KMS-11 (cell line): ENCODE data around the gene TM4SF18.

Experiments used
- H2AFZ ChIP-seq: fragments of 200-600 bp; sonication (generic); 2 replicates; pipeline ENCODE4 v1.6.1; 2016; ENCODE audit warnings: antibody characterized with exemption, mixed run types, low read depth
- H3K27ac ChIP-seq: fragments of 200-600 bp; sonication (generic); 2 replicates; pipeline ENCODE4 v1.6.1; 2016; ENCODE audit warnings: mild to moderate bottlenecking, mixed run types
- H3K27me3 ChIP-seq: fragments of 200-600 bp; sonication (generic); 2 replicates; pipeline ENCODE4 v1.6.1; 2017; ENCODE audit warnings: mild to moderate bottlenecking, low read depth, mixed run types, moderate library complexity; ENCODE audit not compliant: insufficient read depth
- H3K36me3 ChIP-seq: fragments of 200-600 bp; sonication (generic); 2 replicates; pipeline ENCODE4 v1.6.1; 2017; ENCODE audit warnings: mild to moderate bottlenecking, mixed run types; ENCODE audit not compliant: insufficient read depth
- H3K4me1 ChIP-seq: fragments of 200-600 bp; sonication (generic); 2 replicates; pipeline ENCODE4 v1.6.1; 2016; ENCODE audit warnings: mild to moderate bottlenecking, low read depth, mixed run types; ENCODE audit not compliant: poor library complexity, severe bottlenecking
- H3K4me2 ChIP-seq: fragments of 200-600 bp; sonication (generic); 2 replicates; pipeline ENCODE4 v1.7.0; 2016; ENCODE audit warnings: mild to moderate bottlenecking, mixed run types
- H3K4me3 ChIP-seq: fragments of 200-600 bp; sonication (generic); IDR thresholded peaks from 2 replicates; pipeline ENCODE4 v1.6.1; 2017; ENCODE audit warnings: low read depth, low read length, mixed read lengths; ENCODE audit not compliant: insufficient read depth
- H3K79me2 ChIP-seq: fragments of 200-600 bp; sonication (generic); 2 replicates; pipeline ENCODE4 v1.6.1; 2016; ENCODE audit warnings: low read depth, mixed run types; ENCODE audit not compliant: insufficient read depth
- H3K9ac ChIP-seq: fragments of 200-600 bp; sonication (generic); 2 replicates; pipeline ENCODE4 v1.6.1; 2016; ENCODE audit warnings: mild to moderate bottlenecking, mixed run types
- H4K20me1 ChIP-seq: fragments of 200-600 bp; sonication (generic); 2 replicates; pipeline ENCODE4 v1.6.1; 2016; ENCODE audit warnings: mild to moderate bottlenecking, mixed run types; ENCODE audit not compliant: insufficient read depth
- CTCF ChIP-seq: fragments of 200-600 bp; sonication (generic); conservative IDR thresholded peaks from 2 replicates; pipeline ENCODE4 v1.6.1; 2017; ENCODE audit warnings: low read depth, mild to moderate bottlenecking, antibody characterized with exemption, low read length, moderate library complexity, mixed read lengths

The TM4SF18 gene

DNA sequence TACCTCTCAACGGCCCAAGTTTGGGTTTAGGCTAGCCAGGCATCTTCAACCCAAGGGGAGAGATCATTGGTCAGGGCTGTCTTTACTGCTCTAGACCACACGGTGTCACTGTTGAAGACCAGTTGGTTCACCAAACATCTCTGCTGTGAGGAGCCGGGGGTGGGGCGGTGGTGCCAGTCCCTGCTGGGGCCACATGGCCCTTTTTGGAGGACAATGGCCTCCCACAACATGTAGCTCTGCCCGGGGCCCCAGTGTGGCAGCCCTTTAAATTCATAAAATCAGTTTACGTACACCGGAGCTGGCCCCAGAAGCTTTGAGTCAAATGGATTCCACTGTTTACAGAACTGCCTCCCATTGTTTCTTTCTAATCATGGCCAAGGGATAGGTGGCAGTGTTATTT lies 19.1 kb upstream of the TM4SF18 start:
- H3K9ac ChIP-seq: no peak overlapping the region
- TF ChIP-seq CTCF: peak; percentile 81
- H3K36me3 ChIP-seq: no peaks in the 10 kb centered on the region
- peak overlapping the region; percentile 35; the same call in 1 of the 2 replicates for H2AFZ ChIP-seq
- no peaks in the 10 kb centered on the region for H4K20me1 ChIP-seq
- no peak overlapping the region for H3K27ac ChIP-seq
- H3K4me3 ChIP-seq: no peak overlapping the region
- H3K4me1 ChIP-seq: no peaks in the 10 kb centered on the region
- no peak overlapping the region for H3K4me2 ChIP-seq
- no peaks in the 10 kb centered on the region for H3K79me2 ChIP-seq
- H3K27me3 ChIP-seq: no peaks in the 10 kb centered on the region

DNA sequence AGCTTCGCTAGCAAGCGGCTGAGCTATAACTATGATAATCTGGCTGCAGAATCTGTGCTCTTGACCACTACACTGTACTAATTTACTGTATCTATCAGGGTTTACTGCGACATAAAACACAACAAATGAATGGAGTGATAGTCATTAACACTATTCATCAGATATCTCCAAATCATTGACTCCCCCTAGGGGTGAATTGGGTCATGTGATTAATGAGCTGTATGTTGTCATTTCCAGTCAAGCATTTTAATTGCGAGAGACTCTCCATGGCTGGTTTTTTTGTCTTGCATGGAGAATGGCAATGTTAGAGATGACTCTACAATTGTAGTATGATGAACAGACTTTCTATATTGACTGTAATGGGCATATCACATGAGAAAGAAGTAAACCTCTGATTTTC lies 10.5 kb upstream of the TM4SF18 start:
- Histone ChIP-seq H4K20me1 (no peaks in the 10 kb centered on the region), H3K4me2 (no peak overlapping the region), H2AFZ (no peak overlapping the region), H3K79me2 (no peaks in the 10 kb centered on the region), H3K4me3 (no peak overlapping the region), H3K27ac (no peak overlapping the region), H3K9ac (no peak overlapping the region), H3K4me1 (no peaks in the 10 kb centered on the region), H3K36me3 (no peaks in the 10 kb centered on the region), H3K27me3 (no peaks in the 10 kb centered on the region)
- TF ChIP-seq CTCF: no peak; the same call in 1 of the 2 replicates

GRCh38 chr3:149342413-149343380 lies 9.3 kb upstream of the TM4SF18 start:
- Histone ChIP-seq H3K4me3 (no peak overlapping the region), H3K27ac (no peak overlapping the region), H3K79me2 (no peaks in the 10 kb centered on the region), H4K20me1 (no peaks in the 10 kb centered on the region), H3K4me2 (no peak overlapping the region), H2AFZ (no peak overlapping the region), H3K36me3 (no peaks in the 10 kb centered on the region), H3K27me3 (no peaks in the 10 kb centered on the region), H3K9ac (no peak overlapping the region), H3K4me1 (no peaks in the 10 kb centered on the region)
- no peak for TF ChIP-seq CTCF

GRCh38 chr3:149340310-149340933 lies 7.0 kb upstream of the TM4SF18 start:
- Histone ChIP-seq H3K79me2 (no peaks in the 10 kb centered on the region), H3K27me3 (no peaks in the 10 kb centered on the region), H3K4me3 (no peak overlapping the region), H2AFZ (no peak overlapping the region), H3K4me1 (no peaks in the 10 kb centered on the region), H4K20me1 (no peaks in the 10 kb centered on the region), H3K4me2 (no peak overlapping the region), H3K36me3 (no peaks in the 10 kb centered on the region), H3K9ac (no peak overlapping the region), H3K27ac (no peak overlapping the region)
- TF ChIP-seq CTCF: no peak
